AG04449 (cell line): Measurements from ENCODE around the gene TNFSF8.
A peak's percentile ranks its signal among the peaks of the same experiment; 100 is the strongest.

Source experiments
- CTCF ChIA-PET: fragments of 350-600 bp; formaldehyde crosslinking; extraction: SDS; loops from one replicate; lab custom pipeline; 2021; ENCODE audit warnings: antibody characterized with exemption; lab: Yijun Ruan, JAX
- POLR2A ChIA-PET: fragments of 400-600, 350-600 bp; formaldehyde crosslinking; extraction: SDS; loops from one replicate; lab custom pipeline; 2020; ENCODE audit warnings: antibody characterized with exemption, inconsistent platforms; lab: Yijun Ruan, JAX
- DNase-seq: peaks from one replicate; pipeline ENCODE4 v3.0.0-alpha.2; 2010; ENCODE audit warnings: low read depth, low spot score
- H3K4me3 ChIP-seq: 2 replicates; pipeline ENCODE4 v1.5.1; 2011; ENCODE audit warnings: low read depth, mild to moderate bottlenecking, control low read depth, low read length
- CTCF ChIP-seq: IDR thresholded peaks from one replicate; pipeline ENCODE4 v1.5.1; 2011; ENCODE audit warnings: mild to moderate bottlenecking, moderate library complexity, low read length, control low read depth, inconsistent platforms; ENCODE audit not compliant: insufficient read depth; ENCODE audit errors: missing control alignments

The TNFSF8 gene

GRCh38 chr9:114954956-114955582 is 24.7 kb upstream of the TNFSF8 start:
- TF ChIP-seq CTCF: no peak
- ChIA-PET POLR2A (no interaction called here), CTCF (interaction anchor here (1.1 to 1.3 kb wide), 2 partner anchors 60 to 218 kb away, joined by 3 to 4 read pairs; no protein-coding TSS in a partner anchor)
- DNase-seq: no peak
- no peak overlapping the region for H3K4me3 ChIP-seq

GRCh38 chr9:114953959-114954358 is 23.6 kb upstream of the TNFSF8 start:
- TF ChIP-seq CTCF: no peak
- H3K4me3 ChIP-seq: no peak overlapping the region
- CTCF ChIA-PET: interaction anchor here (0.8 to 1.8 kb wide), 6 partner anchors 8 to 273 kb away, joined by 3 to 5 read pairs (median 4); no protein-coding TSS in a partner anchor
- POLR2A ChIA-PET: no interaction called here
- DNase-seq: peak; percentile 19

GRCh38 chr9:114953046-114953445 is 22.7 kb upstream of the TNFSF8 start:
- ChIA-PET POLR2A (no interaction called here), CTCF (interaction anchor here (1.2 to 1.8 kb wide), 2 partner anchors 41 to 61 kb away, joined by 3 to 5 read pairs; no protein-coding TSS in a partner anchor)
- no peak for TF ChIP-seq CTCF
- DNase-seq: no peak
- no peak overlapping the region for H3K4me3 ChIP-seq

- TF ChIP-seq CTCF: no peak
- POLR2A ChIA-PET: no interaction called here
These were observed 20.4 kb upstream of the TNFSF8 start for GRCh38 chr9:114950761-114951160.

GRCh38 chr9:114947058-114947457 is 16.7 kb upstream of the TNFSF8 start:
- POLR2A ChIA-PET: no interaction called here
- CTCF ChIA-PET: interaction anchor here (1.3 to 2.5 kb wide), 3 partner anchors 10 to 32 kb away, joined by 3 to 7 read pairs (median 3); no protein-coding TSS in a partner anchor
- H3K4me3 ChIP-seq: no peak overlapping the region
- no peak for TF ChIP-seq CTCF
- DNase-seq: no peak

More at GRCh38 chr9:114950761-114951160, 20.4 kb upstream of the TNFSF8 start:
- DNase-seq: no peak
- CTCF ChIA-PET: interaction anchor here (1.3 kb wide), 1 partner anchor 10 kb away, joined by 3 read pairs; no protein-coding TSS in a partner anchor
- H3K4me3 ChIP-seq: no peak overlapping the region

- DNase-seq: no peak
- POLR2A ChIA-PET: no interaction called here
- no peak for TF ChIP-seq CTCF
- H3K4me3 ChIP-seq: no peak overlapping the region
- CTCF ChIA-PET: interaction anchor here (0.8 to 2.5 kb wide), 5 partner anchors 9 to 31 kb away, joined by 3 to 7 read pairs (median 3); no protein-coding TSS in a partner anchor
These were observed 15.4 kb upstream of the TNFSF8 start for GRCh38 chr9:114945616-114946412.
